Heart left ventricle (tissue), 16 donors: ENCODE data around the gene MAPK14. TPM values are rescaled to one million over a fixed set of nuclear protein-coding genes. Genes with fewer than 3 reads are reported as not detected.

Source experiments
- ATAC-seq, 4 donors: fragments of 200-7000 bp; cut with Tn5 transposase; one replicate each; pipeline ENCODE4 v1.9.1; 2020 to 2022; ENCODE audit warnings: moderate library complexity in 4 of 4, mild to moderate bottlenecking in 3 of 4, moderate number of reproducible peaks in 1 of 4
- DNase-seq, 5 donors: peaks; one replicate each; pipeline ENCODE4 v3.0.0-alpha.2; 2020
- H3K27ac ChIP-seq, 12 donors: fragments of 200-600 bp; sonication (generic) in 4 of 12; one replicate each; pipeline versions ENCODE4 v1.5.0 to v1.8.0; 2016 to 2022; ENCODE audit warnings: mild to moderate bottlenecking in 2 of 12
- H3K27me3 ChIP-seq, 9 donors: fragments of 200-600 bp; sonication (generic) in 2 of 9; one replicate each; pipeline versions ENCODE4 v1.5.1 to v1.8.0; 2016 to 2022; ENCODE audit warnings: mild to moderate bottlenecking in 3 of 9
- H3K36me3 ChIP-seq, 9 donors: fragments of 200-600 bp; sonication (generic) in 2 of 9; one replicate each; pipeline versions ENCODE4 v1.5.0 to v1.8.0; 2018 to 2022; ENCODE audit warnings: mild to moderate bottlenecking in 2 of 9
- H3K4me1 ChIP-seq, 12 donors: fragments of 200-600 bp; sonication (generic) in 4 of 12; one replicate each; pipeline versions ENCODE4 v1.5.0 to v1.8.0; 2016 to 2022; ENCODE audit warnings: mild to moderate bottlenecking in 3 of 12
- H3K4me3 ChIP-seq, 12 donors: fragments of 200-600 bp; sonication (generic) in 4 of 12; one replicate each; pipeline versions ENCODE4 v1.5.0 to v1.8.0; 2017 to 2022; ENCODE audit warnings: mild to moderate bottlenecking in 9 of 12, moderate library complexity in 4 of 12
- H3K9me3 ChIP-seq, 12 donors: fragments of 200-600 bp; sonication (generic) in 4 of 12; one replicate each; pipeline versions ENCODE4 v1.5.0 to v1.8.0; 2016 to 2022; ENCODE audit warnings: mild to moderate bottlenecking in 1 of 12
- POLR2A ChIP-seq, 2 donors: fragments of 450-650 bp; IDR thresholded peaks; one replicate each; pipeline ENCODE4 v1.6.1; 2017; ENCODE audit warnings: antibody characterized with exemption in 2 of 2, mild to moderate bottlenecking in 2 of 2, moderate library complexity in 2 of 2
- WGBS, 4 donors: extraction: QIAGEN DNeasy Blood & Tissue Kit in 2 of 4; methylation state at CpG; one replicate each; pipeline versions ENCODE4 v1.1.5 to v1.1.7; 2013 to 2018; 5-methylcytosine and 5-hydroxymethylcytosine counted together
- intact Hi-C, 10 donors: fragments of 100-400 bp; cut with DNase I; formaldehyde crosslinking; loops; one replicate each; pipeline versions ENCODE4 v1.11.1 to v1.14.2; 2022
- polyA plus RNA-seq, 2 donors: library from polyadenylated mRNA; stranded (reverse); fragments of 200-250 nt; gene quantifications; one replicate each; pipeline ENCODE4 v1.2.3, GENCODE V29; 2013
- total RNA-seq, 9 donors: library from RNA; depleted of rRNA in 2 of 9; stranded (reverse); fragments of >200 nt in 2 of 9; fragmentation: NEBNext Ultra II Directional in 3 of 9; extraction: Animal tissue kit (Norgen Biotek cat#: 25700) in 3 of 9; gene quantifications; one replicate each; pipeline versions ENCODE4 v1.1.0 to v1.2.4, GENCODE V29; 2016 to 2023
- TF ChIP-seq, protein P1 (sequence below), 12 donors: fragments of 200-600 bp; sonication (generic) in 4 of 12; IDR thresholded peaks; one replicate each; pipeline versions ENCODE4 v1.5.0 to v1.8.0; 2018 to 2022; ENCODE audit warnings: antibody characterized with exemption in 12 of 12, mild to moderate bottlenecking in 5 of 12
- donor health status: ischemic (EF 13 %, LVEDD 7.1; RV severe dilation, severe dysfunction).
- donor health status: healthy with polysubstance abuse.
- donor health status: DM: no; HTN: yes; CAD: no.
- donor health status: DM: no; HTN: no; CAD: no.
- donor health status: ischemic (EF 25% LVEDD 6.9; RV normal size, moderate dysfunction).
- donor health status: ischemic (EF 25% LVEDD 5.7; RV mildly dilated, moderate dysfunction).
- donor health status: healthy.
- donor health status: DM: yes; HTN: yes; CAD: no.
- donor health status: ischemic (EF 35%, LVEDD 5.7; RV mildly dilated, moderate dysfunction).
- donor health status: nonischemic (EF 11% LVEDD 7.7; RV severe dilation, severe dysfunction).
- donor health status: DM: yes; HTN: yes; CAD: no.
- donor health status: PGD.
- donor health status: ischemic (EF 29% LVEDD 5.4; RV normal size, mild dysfunction).
- donor health status: nonischemic (EF 23%, LVEDD 6.1; RV moderate dilation, normal function).

MAPK14 gene
- total and polyA plus RNA-seq, 11 donors: 7.0 to 46.5 (median 32.3) TPM

DNA sequence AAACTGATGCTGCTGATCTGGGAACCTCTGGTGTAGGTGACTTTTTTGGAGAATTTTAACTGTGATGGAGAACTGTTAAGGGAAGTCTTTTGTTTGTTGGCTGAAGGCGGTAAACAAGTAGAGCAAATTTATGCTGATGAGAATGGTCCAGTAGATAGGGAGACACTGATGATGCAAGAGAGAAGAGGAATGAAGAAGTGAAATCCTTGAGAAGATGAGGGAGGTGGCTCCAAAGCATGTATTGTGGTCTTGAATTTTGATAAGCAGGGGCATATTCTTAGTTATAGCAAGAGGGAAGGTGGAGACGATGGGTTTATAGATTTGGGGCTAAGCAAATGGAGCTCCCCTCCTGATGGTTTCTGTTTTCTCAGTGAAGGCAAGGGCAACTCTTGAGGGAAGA is 22.0 kb downstream of the MAPK14 start:
- ATAC-seq: no peak
- no peak for DNase-seq
- H3K4me3 ChIP-seq: no peak overlapping the region
- intact Hi-C loops: no loop called here
- H3K27ac ChIP-seq: no peak overlapping the region
- H3K9me3 ChIP-seq: no peaks in the 10 kb centered on the region
- WGBS, 4 donors: 96 to 97% (median 96%) methylated on average over 2 of the region's 2 CpGs
- H3K36me3 ChIP-seq: peaks cover 0 to 21% (median 18%) of the 10 kb centered on the region in 9 donors
- peaks cover 0 to 71% (median 34%) of the 10 kb centered on the region in 12 donors for H3K4me1 ChIP-seq
- TF ChIP-seq, protein P1, sequence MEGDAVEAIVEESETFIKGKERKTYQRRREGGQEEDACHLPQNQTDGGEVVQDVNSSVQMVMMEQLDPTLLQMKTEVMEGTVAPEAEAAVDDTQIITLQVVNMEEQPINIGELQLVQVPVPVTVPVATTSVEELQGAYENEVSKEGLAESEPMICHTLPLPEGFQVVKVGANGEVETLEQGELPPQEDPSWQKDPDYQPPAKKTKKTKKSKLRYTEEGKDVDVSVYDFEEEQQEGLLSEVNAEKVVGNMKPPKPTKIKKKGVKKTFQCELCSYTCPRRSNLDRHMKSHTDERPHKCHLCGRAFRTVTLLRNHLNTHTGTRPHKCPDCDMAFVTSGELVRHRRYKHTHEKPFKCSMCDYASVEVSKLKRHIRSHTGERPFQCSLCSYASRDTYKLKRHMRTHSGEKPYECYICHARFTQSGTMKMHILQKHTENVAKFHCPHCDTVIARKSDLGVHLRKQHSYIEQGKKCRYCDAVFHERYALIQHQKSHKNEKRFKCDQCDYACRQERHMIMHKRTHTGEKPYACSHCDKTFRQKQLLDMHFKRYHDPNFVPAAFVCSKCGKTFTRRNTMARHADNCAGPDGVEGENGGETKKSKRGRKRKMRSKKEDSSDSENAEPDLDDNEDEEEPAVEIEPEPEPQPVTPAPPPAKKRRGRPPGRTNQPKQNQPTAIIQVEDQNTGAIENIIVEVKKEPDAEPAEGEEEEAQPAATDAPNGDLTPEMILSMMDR (IDR thresholded peaks at IDR 0.05): no peak
- no peak for TF ChIP-seq POLR2A (IDR thresholded peaks at IDR 0.05)
- H3K27me3 ChIP-seq: no peaks in the 10 kb centered on the region

DNA sequence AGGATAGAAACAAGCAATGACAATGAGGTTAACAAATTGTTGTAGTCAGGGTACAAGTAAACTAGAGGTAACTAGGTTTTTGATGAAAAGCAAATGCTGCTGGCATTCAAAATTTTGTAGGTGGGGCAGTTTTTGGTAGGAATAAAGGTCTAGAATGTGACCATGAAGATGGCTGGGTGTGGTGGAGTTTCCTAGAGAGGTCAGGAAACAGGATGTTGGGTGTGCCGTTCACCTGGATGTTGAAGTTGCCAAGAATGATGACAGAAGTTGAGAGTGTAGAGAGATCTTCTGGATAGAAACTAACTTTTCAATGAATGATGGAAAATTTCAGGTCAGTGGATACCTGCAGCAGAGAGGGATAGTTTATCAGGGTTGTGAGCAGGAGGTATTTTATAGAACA is 22.7 kb downstream of the MAPK14 start:
- Histone ChIP-seq H3K27me3 (no peaks in the 10 kb centered on the region), H3K36me3 (peaks cover 0 to 26% (median 18%) of the 10 kb centered on the region in 9 donors), H3K27ac (no peak overlapping the region), H3K4me1 (peaks cover 0 to 77% (median 41%) of the 10 kb centered on the region in 12 donors), H3K4me3 (no peak overlapping the region), H3K9me3 (no peaks in the 10 kb centered on the region)
- intact Hi-C loops: no loop called here
- DNase-seq (no peak), ATAC-seq (no peak)
- WGBS, 4 donors: 53 to 73% (median 60%) methylated on average over 1 of the region's 1 CpG
- TF ChIP-seq, protein P1 (IDR thresholded peaks at IDR 0.05): no peak
- no peak for TF ChIP-seq POLR2A (IDR thresholded peaks at IDR 0.05)

DNA sequence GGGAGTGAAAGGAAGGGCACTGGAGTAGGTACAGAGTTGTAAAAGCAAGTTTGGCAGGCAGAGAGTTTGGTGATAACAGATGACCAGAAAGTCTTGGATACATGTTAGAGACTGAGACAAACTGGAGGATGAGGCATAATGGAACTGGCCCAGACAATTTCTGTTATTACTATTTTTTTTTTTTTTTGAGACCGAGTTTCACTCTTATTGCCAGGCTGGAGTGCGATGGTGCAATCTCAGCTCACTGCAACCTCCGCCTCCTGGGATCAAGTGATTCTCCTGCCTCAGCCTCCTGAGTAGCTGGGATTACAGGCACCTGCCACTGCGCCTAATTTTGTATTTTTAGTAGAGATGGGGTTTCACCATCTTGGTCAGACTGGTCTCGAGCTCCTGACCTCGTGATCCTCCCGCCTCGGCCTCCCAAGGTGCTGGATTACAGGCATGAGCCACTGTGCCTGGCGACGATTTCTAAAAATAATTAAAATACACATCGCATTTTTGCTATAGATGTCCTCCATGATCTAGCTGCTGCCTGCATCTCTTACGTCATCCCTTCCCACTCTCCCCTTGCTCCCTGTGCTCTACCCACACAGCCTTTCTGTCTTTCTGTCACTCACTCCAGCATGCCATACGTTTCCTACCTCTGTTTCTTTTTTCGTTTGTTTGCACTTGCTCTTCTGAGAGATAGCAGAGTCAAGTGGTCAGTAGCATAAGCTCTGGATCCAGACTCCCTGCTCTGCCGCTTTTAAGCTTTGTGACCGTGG is 23.5 kb downstream of the MAPK14 start:
- Histone ChIP-seq H3K36me3 (peaks cover 0 to 27% (median 18%) of the 10 kb centered on the region in 9 donors), H3K4me3 (no peak overlapping the region), H3K4me1 (peaks cover 0 to 77% (median 44%) of the 10 kb centered on the region in 12 donors), H3K27ac (no peak overlapping the region), H3K9me3 (no peaks in the 10 kb centered on the region), H3K27me3 (no peaks in the 10 kb centered on the region)
- DNase-seq: no peak
- no peak for ATAC-seq
- TF ChIP-seq, protein P1 (IDR thresholded peaks at IDR 0.05): no peak
- TF ChIP-seq POLR2A (IDR thresholded peaks at IDR 0.05): no peak
- whole genome bisulfite sequencing, 4 donors: 83 to 85% (median 84%) methylated on average over 16 of the region's 16 CpGs
- intact Hi-C loops: no loop called here

DNA sequence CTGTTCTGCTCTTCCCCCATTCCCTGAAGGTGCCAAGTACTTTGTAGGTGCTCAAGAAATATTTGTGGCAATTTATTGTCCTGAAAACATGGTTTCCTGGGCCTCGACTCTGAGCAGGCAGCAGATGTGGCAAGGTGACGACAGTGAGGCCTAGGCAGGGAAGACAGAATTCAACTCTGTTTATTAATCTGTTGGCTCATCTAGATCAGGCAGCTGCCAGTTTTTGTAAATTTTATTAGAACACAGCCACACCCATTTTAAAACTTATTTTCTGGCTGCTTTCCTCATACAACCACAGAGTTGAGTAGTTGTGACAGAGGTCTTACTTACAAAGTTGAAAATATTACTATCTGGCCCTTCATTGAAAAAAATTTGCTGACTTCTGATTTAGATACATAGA is 24.5 kb downstream of the MAPK14 start:
- intact Hi-C loops: no loop called here
- H3K27ac ChIP-seq: peak overlapping the region in 1 of 12 donors; percentile 15
- no peaks in the 10 kb centered on the region for H3K9me3 ChIP-seq
- no peak overlapping the region for H3K4me3 ChIP-seq
- ATAC-seq (peak in 1 of 4 donors; percentile 56), DNase-seq (no peak)
- H3K27me3 ChIP-seq: no peaks in the 10 kb centered on the region
- H3K36me3 ChIP-seq: peaks cover 0 to 31% (median 18%) of the 10 kb centered on the region in 9 donors
- 50 to 63% (median 58%) methylated on average over 2 of the region's 2 CpGs for WGBS, 4 donors
- H3K4me1 ChIP-seq: peaks cover 0 to 67% (median 42%) of the 10 kb centered on the region in 12 donors
- no peak for TF ChIP-seq POLR2A (IDR thresholded peaks at IDR 0.05)
- TF ChIP-seq, protein P1 (IDR thresholded peaks at IDR 0.05): no peak
